GM19099 (cell line): ENCODE data around the gene PLK5.

ENCODE experiments used
- POLR2A ChIP-seq: IDR thresholded peaks from 3 replicates; pipeline ENCODE4 v1.6.1; 2011; ENCODE audit warnings: low read depth; ENCODE audit not compliant: insufficient read length; ENCODE audit errors: extremely low read depth

Gene PLK5

GRCh38 chr19:1525343-1525742, 1.5 kb downstream of the PLK5 start:
- TF ChIP-seq POLR2A, result no peak

GRCh38 chr19:1526066-1526778, 2.3 kb downstream of the PLK5 start:
- no peak for TF ChIP-seq POLR2A

- TF ChIP-seq POLR2A, result no peak
Measured at GRCh38 chr19:1526979-1527649, 3.2 kb downstream of the PLK5 start.

- no peak for TF ChIP-seq POLR2A
Measured at GRCh38 chr19:1527650-1528309, 3.9 kb downstream of the PLK5 start.

GRCh38 chr19:1528596-1529429, 4.9 kb downstream of the PLK5 start:
- TF ChIP-seq POLR2A, result no peak

- TF ChIP-seq POLR2A, result no peak
Measured at GRCh38 chr19:1529430-1529816, 5.5 kb downstream of the PLK5 start.

- TF ChIP-seq POLR2A, result no peak
Measured at GRCh38 chr19:1531587-1531986, 7.7 kb downstream of the PLK5 start.

- no peak for TF ChIP-seq POLR2A
Measured at GRCh38 chr19:1532003-1532402, 8.1 kb downstream of the PLK5 start.

GRCh38 chr19:1533510-1534150, 9.8 kb downstream of the PLK5 start:
- TF ChIP-seq POLR2A, result no peak

- TF ChIP-seq POLR2A, result no peak
Measured at GRCh38 chr19:1534972-1535371, 11.1 kb downstream of the PLK5 start.

GRCh38 chr19:1538978-1539377, 15.1 kb downstream of the PLK5 start:
- TF ChIP-seq POLR2A, result no peak

GRCh38 chr19:1540365-1540925, 16.6 kb downstream of the PLK5 start:
- TF ChIP-seq POLR2A, result no peak

GRCh38 chr19:1549332-1549945, 25.6 kb downstream of the PLK5 start:
- no peak for TF ChIP-seq POLR2A

GRCh38 chr19:1551068-1552040, 27.5 kb downstream of the PLK5 start:
- no peak for TF ChIP-seq POLR2A
